A673 (cell line): Measurements from ENCODE around the gene DPYSL4. TPM values are rescaled to one million over a fixed set of nuclear protein-coding genes. Genes with fewer than 3 reads are reported as not detected.

ENCODE experiments used
- BruUV-seq: library from RNA; stranded (reverse); fragments of 400-500 nt; replicated peaks from 2 replicates; lab custom pipeline; 2021; lab: Mats Ljungman, UMichigan
- CTCF ChIA-PET: fragments of 300-600 bp; sonication (Branson Sonifier 250); formaldehyde crosslinking; loops from one replicate; lab custom pipeline; 2022; ENCODE audit warnings: antibody characterized with exemption; lab: Charles Lee
- POLR2A ChIA-PET: fragments of 300-600 bp; sonication (Branson Sonifier 250); formaldehyde crosslinking; loops from one replicate; lab custom pipeline; 2022; ENCODE audit warnings: antibody characterized with exemption; ENCODE audit not compliant: low non-redundant PET; lab: Charles Lee
- DNase-seq: peaks from one replicate; pipeline ENCODE4 v3.0.0-alpha.2; 2015; ENCODE audit warnings: low spot score
- H3K27ac ChIP-seq: fragments of 200-600 bp; sonication (generic); 2 replicates; pipeline ENCODE4 v1.5.1; 2016; ENCODE audit warnings: mixed run types, low read depth, mild to moderate bottlenecking, mixed read lengths, antibody characterized with exemption, low read length; ENCODE audit not compliant: poor library complexity, severe bottlenecking
- H3K27me3 ChIP-seq: fragments of 200-600 bp; sonication (generic); replicated peaks from 2 replicates; pipeline ENCODE4 v1.6.1; 2017; ENCODE audit warnings: mixed run types, low read depth, mild to moderate bottlenecking, mixed read lengths, antibody characterized with exemption, low read length; ENCODE audit not compliant: insufficient read depth, poor library complexity
- H3K36me3 ChIP-seq: fragments of 200-600 bp; sonication (generic); 2 replicates; pipeline ENCODE4 v1.6.1; 2016; ENCODE audit warnings: mixed run types, mild to moderate bottlenecking, mixed read lengths, antibody characterized with exemption, low read length; ENCODE audit not compliant: insufficient read depth, poor library complexity, severe bottlenecking
- H3K4me1 ChIP-seq: fragments of 200-600 bp; sonication (generic); 2 replicates; pipeline ENCODE4 v1.6.1; 2017; ENCODE audit warnings: mixed run types, mild to moderate bottlenecking, mixed read lengths, antibody characterized with exemption, low read length; ENCODE audit not compliant: insufficient read depth, poor library complexity, severe bottlenecking
- H3K4me3 ChIP-seq: fragments of 200-600 bp; sonication (generic); 2 replicates; pipeline ENCODE4 v1.5.1; 2016; ENCODE audit warnings: low read depth, mixed run types, mild to moderate bottlenecking, mixed read lengths, low read length; ENCODE audit not compliant: poor library complexity, severe bottlenecking
- H3K9me3 ChIP-seq: fragments of 200-600 bp; sonication (generic); 2 replicates; pipeline ENCODE4 v1.6.1; 2016; ENCODE audit warnings: mixed run types, low read depth, mild to moderate bottlenecking, mixed read lengths, antibody characterized with exemption, low read length; ENCODE audit not compliant: poor library complexity, severe bottlenecking
- CTCF ChIP-seq: fragments of 300-800, 200-600 bp; sonication (generic); conservative IDR thresholded peaks from 2 replicates; pipeline ENCODE4 v1.5.1; 2017; ENCODE audit warnings: low read depth, mild to moderate bottlenecking, antibody characterized with exemption, low read length, moderate library complexity, mixed read lengths
- EZH2 ChIP-seq: fragments of 200-600 bp; sonication (generic); IDR thresholded peaks from 2 replicates; pipeline ENCODE4 v1.6.1; 2017; ENCODE audit warnings: borderline replicate concordance, low read depth, mild to moderate bottlenecking, mixed read lengths, antibody characterized with exemption, low read length; ENCODE audit not compliant: poor library complexity, severe bottlenecking
- intact Hi-C: fragments of 100-400 bp; cut with micrococcal nuclease; formaldehyde crosslinking; loops from one replicate; pipeline ENCODE4 v1.10.0; 2022; ENCODE audit not compliant: unreplicated experiment
- total RNA-seq: library from RNA; stranded (reverse); gene quantifications from 2 replicates; pipeline ENCODE4 v1.2.3, GENCODE V29; 2021

The DPYSL4 gene
- total RNA-seq, 1 experiment from 2014 or later = 13.1 TPM

DNA sequence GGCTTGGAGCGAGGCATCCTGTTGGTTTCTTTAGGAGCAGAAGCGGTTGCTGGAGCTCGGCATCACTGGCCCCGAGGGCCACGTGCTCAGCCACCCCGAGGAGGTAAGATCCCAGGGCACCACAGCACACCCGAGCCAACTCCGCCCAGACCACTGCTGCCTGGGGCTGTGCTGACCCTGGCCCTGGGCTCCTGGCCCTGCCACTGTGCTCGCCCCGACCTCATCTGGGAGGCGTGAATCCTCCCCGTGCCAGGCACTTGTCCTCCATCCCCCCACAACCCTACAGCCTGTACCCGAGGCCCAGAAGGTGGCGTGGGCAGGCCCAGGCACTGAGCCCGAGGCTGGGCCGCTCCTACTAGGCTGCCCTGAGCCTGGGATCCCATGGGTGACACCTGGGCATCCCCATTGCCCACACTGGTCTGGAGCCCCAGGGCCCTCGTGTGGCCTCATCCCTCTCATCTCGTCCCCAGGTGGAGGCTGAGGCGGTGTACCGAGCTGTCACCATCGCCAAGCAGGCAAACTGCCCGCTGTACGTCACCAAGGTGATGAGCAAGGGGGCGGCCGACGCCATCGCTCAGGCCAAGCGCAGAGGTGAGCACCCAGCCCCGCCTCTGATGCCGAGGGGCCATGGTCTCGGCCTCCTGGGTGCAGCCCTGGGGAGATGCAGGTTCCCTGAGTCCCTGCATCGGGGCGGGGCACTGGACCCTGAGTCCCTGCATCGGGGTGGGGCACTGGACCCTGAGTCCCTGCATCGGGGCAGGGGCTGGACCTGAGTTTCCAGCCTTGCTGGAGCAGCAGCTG is 11.8 kb downstream of the DPYSL4 start:
- Histone ChIP-seq H3K27me3 (no peaks in the 10 kb centered on the region), H3K4me1 (no peaks in the 10 kb centered on the region), H3K4me3 (no peak overlapping the region), H3K36me3 (no peaks in the 10 kb centered on the region), H3K27ac (no peak overlapping the region), H3K9me3 (no peaks in the 10 kb centered on the region)
- CTCF ChIA-PET = no interaction called here
- POLR2A ChIA-PET = no interaction called here
- no peak for DNase-seq
- BruUV-seq = no TSS peak
- intact Hi-C loops = no loop called here
- TF ChIP-seq EZH2 (no peak), CTCF (no peak)

GRCh38 chr10:132199268-132199853 is 12.6 kb downstream of the DPYSL4 start:
- H3K4me1 ChIP-seq = no peaks in the 10 kb centered on the region
- no peaks in the 10 kb centered on the region for H3K27me3 ChIP-seq
- no peaks in the 10 kb centered on the region for H3K36me3 ChIP-seq
- no TSS peak for BruUV-seq
- intact Hi-C loops = no loop called here
- CTCF ChIA-PET = no interaction called here
- TF ChIP-seq CTCF = no peak
- no peak for TF ChIP-seq EZH2
- no peak overlapping the region for H3K27ac ChIP-seq
- POLR2A ChIA-PET = no interaction called here
- H3K9me3 ChIP-seq = no peaks in the 10 kb centered on the region
- no peak overlapping the region for H3K4me3 ChIP-seq
- no peak for DNase-seq

- Histone ChIP-seq H3K27me3 (no peaks in the 10 kb centered on the region), H3K36me3 (no peaks in the 10 kb centered on the region), H3K4me1 (no peaks in the 10 kb centered on the region), H3K4me3 (no peak overlapping the region), H3K9me3 (no peaks in the 10 kb centered on the region), H3K27ac (no peak overlapping the region)
- ChIA-PET CTCF (no interaction called here), POLR2A (no interaction called here)
- no peak for DNase-seq
- intact Hi-C loops = no loop called here
- BruUV-seq = no TSS peak
- TF ChIP-seq CTCF = no peak
- TF ChIP-seq EZH2 = no peak
These were observed 13.1 kb downstream of the DPYSL4 start for GRCh38 chr10:132199854-132200311.
